ENCODE measurements around the gene CEACAM16. TPM values are rescaled to one million over a fixed set of nuclear protein-coding genes. Genes with fewer than 3 reads are reported as not detected.

Gene CEACAM16, protein sequence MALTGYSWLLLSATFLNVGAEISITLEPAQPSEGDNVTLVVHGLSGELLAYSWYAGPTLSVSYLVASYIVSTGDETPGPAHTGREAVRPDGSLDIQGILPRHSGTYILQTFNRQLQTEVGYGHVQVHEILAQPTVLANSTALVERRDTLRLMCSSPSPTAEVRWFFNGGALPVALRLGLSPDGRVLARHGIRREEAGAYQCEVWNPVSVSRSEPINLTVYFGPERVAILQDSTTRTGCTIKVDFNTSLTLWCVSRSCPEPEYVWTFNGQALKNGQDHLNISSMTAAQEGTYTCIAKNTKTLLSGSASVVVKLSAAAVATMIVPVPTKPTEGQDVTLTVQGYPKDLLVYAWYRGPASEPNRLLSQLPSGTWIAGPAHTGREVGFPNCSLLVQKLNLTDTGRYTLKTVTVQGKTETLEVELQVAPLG
- not detected for total RNA-seq
- not detected for polyA plus RNA-seq (2013, experiment 1 of 2)
- polyA plus RNA-seq (2013, experiment 2 of 2): not detected
- long read RNA-seq, experiment 1: 0 reads
- long read RNA-seq, experiment 2: 0 reads
- long read RNA-seq, experiment 3: 0 reads
- long read RNA-seq, experiment 4: 0 reads

DNA sequence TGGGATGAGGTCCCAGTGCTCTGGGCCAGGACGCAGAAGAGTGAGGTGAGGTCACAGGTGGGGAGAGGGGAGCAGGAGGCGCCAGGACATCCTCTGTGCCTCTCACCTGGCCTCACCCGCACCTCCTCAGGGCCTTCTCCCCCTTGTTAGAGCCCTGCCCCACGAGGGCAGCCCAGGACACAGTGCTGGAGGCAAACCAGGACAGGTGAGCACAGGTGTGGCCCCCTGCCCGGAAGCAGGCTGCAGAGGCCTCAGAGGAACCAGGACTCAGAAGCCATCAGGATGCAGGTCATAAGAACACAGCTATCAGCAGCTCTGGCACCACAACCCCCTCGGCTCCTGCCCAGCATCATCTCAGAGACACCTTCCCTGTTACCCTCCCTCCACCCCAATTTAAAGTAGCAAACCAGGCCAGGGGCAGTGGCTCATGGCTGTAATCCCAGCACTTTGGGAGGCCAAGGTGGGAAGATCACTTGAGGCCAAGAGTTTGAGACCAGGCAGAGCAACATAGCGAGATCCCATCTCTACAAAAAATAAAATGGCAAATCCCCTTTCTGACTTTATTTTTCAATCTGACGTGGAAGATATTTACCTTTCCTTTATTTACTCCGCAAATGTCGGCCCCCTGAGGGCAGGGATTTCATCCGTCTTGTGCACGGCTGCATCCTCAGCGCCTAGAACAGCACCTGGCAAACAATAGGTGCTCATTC lies at the start of gene CEACAM16:
Gene CEACAM16 (plus strand): TSS at position 660 of the 710 bp plus-strand sequence. CDS start 2,306 bp downstream, outside the sequence.
- Histone ChIP-seq H3K9ac (ENCODE audit: extremely low read depth, low read length, poor library complexity, severe bottlenecking) (no peak within 1 kb of the TSS), H3K27me3 (ENCODE audit: control insufficient read depth, insufficient read depth, low read length, poor library complexity, severe bottlenecking) (no peaks in the 10 kb centered on the region), H3K36me3 (ENCODE audit: control insufficient read depth, insufficient read depth, low read length) (no peaks in the 10 kb centered on the region), H3K27ac (ENCODE audit: low read depth, low read length) (no peak within 1 kb of the TSS), H3K4me1 (ENCODE audit: control insufficient read depth, insufficient read depth, low read length) (no peaks in the 10 kb centered on the region), H3K9me3 (ENCODE audit: control insufficient read depth, low read length) (no peaks in the 10 kb centered on the region), H3K4me3 (ENCODE audit: low read length) (no peak within 1 kb of the TSS)
- no peak within 1 kb of the TSS for H3K4me3 Mint-ChIP-seq
- 90 to 98% methylated on average over 9 to 13 of the region's 13 CpGs for WGBS, 2 experiments (ENCODE audit: insufficient coverage in 1 of 2, insufficient read length in 1 of 2)
- H3K27me3 Mint-ChIP-seq (ENCODE audit: insufficient read depth): no peaks in the 10 kb centered on the region
- H3K27ac Mint-ChIP-seq: no peak within 1 kb of the TSS
- no peaks in the 10 kb centered on the region for H3K9me3 Mint-ChIP-seq
- TF ChIP-seq, protein P1, sequence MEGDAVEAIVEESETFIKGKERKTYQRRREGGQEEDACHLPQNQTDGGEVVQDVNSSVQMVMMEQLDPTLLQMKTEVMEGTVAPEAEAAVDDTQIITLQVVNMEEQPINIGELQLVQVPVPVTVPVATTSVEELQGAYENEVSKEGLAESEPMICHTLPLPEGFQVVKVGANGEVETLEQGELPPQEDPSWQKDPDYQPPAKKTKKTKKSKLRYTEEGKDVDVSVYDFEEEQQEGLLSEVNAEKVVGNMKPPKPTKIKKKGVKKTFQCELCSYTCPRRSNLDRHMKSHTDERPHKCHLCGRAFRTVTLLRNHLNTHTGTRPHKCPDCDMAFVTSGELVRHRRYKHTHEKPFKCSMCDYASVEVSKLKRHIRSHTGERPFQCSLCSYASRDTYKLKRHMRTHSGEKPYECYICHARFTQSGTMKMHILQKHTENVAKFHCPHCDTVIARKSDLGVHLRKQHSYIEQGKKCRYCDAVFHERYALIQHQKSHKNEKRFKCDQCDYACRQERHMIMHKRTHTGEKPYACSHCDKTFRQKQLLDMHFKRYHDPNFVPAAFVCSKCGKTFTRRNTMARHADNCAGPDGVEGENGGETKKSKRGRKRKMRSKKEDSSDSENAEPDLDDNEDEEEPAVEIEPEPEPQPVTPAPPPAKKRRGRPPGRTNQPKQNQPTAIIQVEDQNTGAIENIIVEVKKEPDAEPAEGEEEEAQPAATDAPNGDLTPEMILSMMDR (conservative IDR thresholded peaks at IDR 0.05): no peak
- no peak for DNase-seq
- H3K36me3 Mint-ChIP-seq (ENCODE audit: low read depth): no peaks in the 10 kb centered on the region
- H3K4me1 Mint-ChIP-seq: peaks cover 5% of the 10 kb centered on the region

DNA sequence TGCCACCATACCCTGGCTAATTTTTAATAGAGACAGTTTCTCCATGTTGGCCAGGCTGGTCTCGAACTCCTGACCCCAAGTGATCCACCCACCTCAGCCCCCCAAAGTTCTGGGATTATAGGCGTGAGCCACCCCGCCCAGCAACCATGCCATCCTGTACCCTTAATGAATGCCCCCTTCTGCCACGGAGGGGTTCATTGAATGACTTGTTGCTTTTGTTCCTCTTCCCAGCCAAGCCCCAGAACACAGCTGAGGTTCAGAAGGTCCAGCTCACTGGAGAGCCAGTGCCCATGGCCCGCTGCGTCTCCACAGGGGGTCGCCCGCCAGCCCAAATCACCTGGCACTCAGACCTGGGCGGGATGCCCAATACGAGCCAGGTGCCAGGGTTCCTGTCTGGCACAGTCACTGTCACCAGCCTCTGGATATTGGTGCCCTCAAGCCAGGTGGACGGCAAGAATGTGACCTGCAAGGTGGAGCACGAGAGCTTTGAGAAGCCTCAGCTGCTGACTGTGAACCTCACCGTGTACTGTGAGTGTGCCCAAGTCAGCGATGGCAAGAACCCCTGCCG lies 49.3 kb upstream of the CEACAM16 start:
- Mint-ChIP-seq H3K9me3 (no peaks in the 10 kb centered on the region), H3K4me1 (no peaks in the 10 kb centered on the region), H3K27me3 (ENCODE audit: insufficient read depth) (no peaks in the 10 kb centered on the region), H3K4me3 (no peak overlapping the region), H3K27ac (no peak overlapping the region), H3K36me3 (ENCODE audit: low read depth) (peaks cover 63% of the 10 kb centered on the region)
- WGBS, 2 experiments (ENCODE audit: insufficient coverage in 1 of 2, insufficient read length in 1 of 2): 96 to 100% methylated on average over 8 to 15 of the region's 15 CpGs
- Histone ChIP-seq H3K9ac (ENCODE audit: extremely low read depth, low read length, poor library complexity, severe bottlenecking) (no peak overlapping the region), H3K9me3 (ENCODE audit: control insufficient read depth, low read length) (no peaks in the 10 kb centered on the region), H3K36me3 (ENCODE audit: control insufficient read depth, insufficient read depth, low read length) (peaks cover 66% of the 10 kb centered on the region), H3K4me3 (ENCODE audit: low read length) (no peak overlapping the region), H3K27ac (ENCODE audit: low read depth, low read length) (no peak overlapping the region), H3K4me1 (ENCODE audit: control insufficient read depth, insufficient read depth, low read length) (no peaks in the 10 kb centered on the region), H3K27me3 (ENCODE audit: control insufficient read depth, insufficient read depth, low read length, poor library complexity, severe bottlenecking) (no peaks in the 10 kb centered on the region)
- DNase-seq: no peak
- TF ChIP-seq, protein P1 (conservative IDR thresholded peaks at IDR 0.05): no peak

DNA sequence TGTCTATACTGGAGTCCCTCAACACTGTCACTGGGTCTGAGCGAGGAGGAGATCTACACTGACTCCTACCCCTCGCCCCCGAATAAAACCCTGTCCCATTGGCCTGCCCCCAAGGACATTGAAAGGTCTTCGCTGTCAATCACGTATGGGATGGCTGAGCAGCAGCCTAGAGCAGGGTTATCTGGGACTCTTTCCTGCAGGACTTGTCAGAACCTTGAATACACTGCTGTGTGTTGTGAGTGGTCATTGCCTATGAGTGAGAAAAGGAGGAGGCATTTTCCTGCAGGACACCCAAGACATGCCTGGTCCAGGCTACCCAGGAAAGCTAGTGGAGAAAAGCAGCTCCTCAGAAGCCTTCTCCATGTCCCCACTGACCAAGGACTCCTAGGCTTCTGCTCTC lies 45.6 kb upstream of the CEACAM16 start:
- WGBS, 2 experiments (ENCODE audit: insufficient coverage in 1 of 2, insufficient read length in 1 of 2): 89 to 97% methylated on average over 4 to 5 of the region's 5 CpGs
- peaks cover 82% of the 10 kb centered on the region for H3K36me3 ChIP-seq (ENCODE audit: control insufficient read depth, insufficient read depth, low read length)
- TF ChIP-seq, protein P1 (conservative IDR thresholded peaks at IDR 0.05): no peak
- no peak for DNase-seq
- Mint-ChIP-seq H3K4me3 (no peak overlapping the region), H3K36me3 (ENCODE audit: low read depth) (peaks cover 76% of the 10 kb centered on the region), H3K9me3 (no peaks in the 10 kb centered on the region), H3K27ac (no peak overlapping the region), H3K27me3 (ENCODE audit: insufficient read depth) (no peaks in the 10 kb centered on the region), H3K4me1 (no peaks in the 10 kb centered on the region)
- no peaks in the 10 kb centered on the region for H3K9me3 ChIP-seq (ENCODE audit: control insufficient read depth, low read length)
- H3K4me3 ChIP-seq (ENCODE audit: low read length): no peak overlapping the region
- no peak overlapping the region for H3K27ac ChIP-seq (ENCODE audit: low read depth, low read length)
- H3K9ac ChIP-seq (ENCODE audit: extremely low read depth, low read length, poor library complexity, severe bottlenecking): no peak overlapping the region
- H3K27me3 ChIP-seq (ENCODE audit: control insufficient read depth, insufficient read depth, low read length, poor library complexity, severe bottlenecking): no peaks in the 10 kb centered on the region
- no peaks in the 10 kb centered on the region for H3K4me1 ChIP-seq (ENCODE audit: control insufficient read depth, insufficient read depth, low read length)

All from endodermal cell (in vitro differentiated cells).